Endothelial cell of umbilical vein (primary cell): ENCODE measurements around the gene ZFP1.

Experiments used
- EZH2 ChIP-seq: IDR thresholded peaks from 2 replicates; pipeline ENCODE4 v1.6.1; 2012; ENCODE audit warnings: borderline replicate concordance, low read depth, mild to moderate bottlenecking, moderate library complexity, low read length, inconsistent platforms; ENCODE audit not compliant: severe bottlenecking
- MYC ChIP-seq: IDR thresholded peaks from one replicate; pipeline ENCODE4 v1.6.1; 2011; ENCODE audit warnings: mild to moderate bottlenecking, low read depth, low read length
- POLR2A ChIP-seq: IDR thresholded peaks from 2 replicates; pipeline ENCODE4 v1.6.1; 2012; ENCODE audit warnings: low read depth, mild to moderate bottlenecking, control low read depth, low read length
- POLR2AphosphoS5 ChIP-seq: IDR thresholded peaks from 2 replicates; pipeline ENCODE4 v1.6.1; 2012; ENCODE audit warnings: low read depth, mild to moderate bottlenecking, control low read depth, low read length, moderate library complexity; ENCODE audit not compliant: insufficient read depth
- TF ChIP-seq, protein P1 (sequence below), 2 donors: IDR thresholded peaks; 1 replicate in 1 of 2; 2 replicates in 1 of 2; pipeline ENCODE4 v1.5.1; 2011; ENCODE audit warnings: low read length in 2 of 2, mild to moderate bottlenecking in 2 of 2, moderate library complexity in 2 of 2, control low read depth in 1 of 2, inconsistent platforms in 1 of 2, low read depth in 1 of 2; ENCODE audit not compliant: insufficient read depth in 1 of 2; ENCODE audit errors: extremely low read depth in 1 of 2
- TF ChIP-seq, protein P2 (sequence below): IDR thresholded peaks from 2 replicates; pipeline ENCODE4 v1.6.1; 2011; ENCODE audit not compliant: insufficient read depth, insufficient read length

DNA sequence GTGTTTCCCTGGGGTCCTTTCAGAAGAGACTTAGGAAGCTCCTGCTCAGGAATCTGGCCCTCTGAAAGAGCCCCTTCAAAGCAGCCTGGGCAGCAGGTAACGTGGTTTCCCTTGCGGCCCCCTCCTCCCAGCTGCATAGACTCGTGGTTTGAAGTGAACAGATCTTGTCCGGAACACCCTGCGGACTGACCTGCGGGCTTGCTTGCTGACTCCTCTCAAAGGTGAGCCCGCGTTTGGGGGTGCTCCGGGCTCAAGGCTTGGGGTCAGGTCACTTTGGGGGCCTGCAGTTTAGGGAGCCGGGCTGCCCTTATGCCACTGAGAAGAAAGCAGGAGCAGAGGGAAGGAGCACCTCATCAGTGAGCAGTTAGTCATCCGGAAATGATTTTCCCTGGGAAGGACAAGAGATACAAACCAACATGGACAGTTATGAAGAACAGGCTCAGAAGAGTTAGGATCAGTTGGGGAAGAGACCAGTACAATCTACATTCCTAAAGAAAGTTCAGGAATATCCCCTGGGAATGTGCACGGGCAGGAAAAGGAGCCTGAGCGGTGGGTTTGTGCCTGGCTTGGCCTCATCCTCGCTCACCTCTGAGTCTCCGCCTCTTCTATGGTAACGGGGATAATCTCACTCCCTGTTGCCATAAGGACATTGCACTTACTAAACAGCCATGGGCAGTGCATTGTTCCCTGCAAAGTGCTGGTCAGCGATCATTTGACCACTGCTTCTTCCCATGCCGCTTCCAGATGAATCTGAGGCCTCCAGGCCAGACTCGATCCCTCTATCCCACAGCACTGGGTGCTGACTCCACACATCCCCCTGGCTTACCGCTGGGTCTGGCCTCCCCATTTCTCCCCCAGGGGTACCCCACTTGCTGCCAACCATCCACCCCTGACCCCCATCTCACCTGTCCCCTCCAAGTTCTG is 41.7 kb upstream of the ZFP1 start:
- TF ChIP-seq EZH2 (no peak), POLR2AphosphoS5 (no peak), POLR2A (no peak), MYC (no peak)
- TF ChIP-seq, protein P1, sequence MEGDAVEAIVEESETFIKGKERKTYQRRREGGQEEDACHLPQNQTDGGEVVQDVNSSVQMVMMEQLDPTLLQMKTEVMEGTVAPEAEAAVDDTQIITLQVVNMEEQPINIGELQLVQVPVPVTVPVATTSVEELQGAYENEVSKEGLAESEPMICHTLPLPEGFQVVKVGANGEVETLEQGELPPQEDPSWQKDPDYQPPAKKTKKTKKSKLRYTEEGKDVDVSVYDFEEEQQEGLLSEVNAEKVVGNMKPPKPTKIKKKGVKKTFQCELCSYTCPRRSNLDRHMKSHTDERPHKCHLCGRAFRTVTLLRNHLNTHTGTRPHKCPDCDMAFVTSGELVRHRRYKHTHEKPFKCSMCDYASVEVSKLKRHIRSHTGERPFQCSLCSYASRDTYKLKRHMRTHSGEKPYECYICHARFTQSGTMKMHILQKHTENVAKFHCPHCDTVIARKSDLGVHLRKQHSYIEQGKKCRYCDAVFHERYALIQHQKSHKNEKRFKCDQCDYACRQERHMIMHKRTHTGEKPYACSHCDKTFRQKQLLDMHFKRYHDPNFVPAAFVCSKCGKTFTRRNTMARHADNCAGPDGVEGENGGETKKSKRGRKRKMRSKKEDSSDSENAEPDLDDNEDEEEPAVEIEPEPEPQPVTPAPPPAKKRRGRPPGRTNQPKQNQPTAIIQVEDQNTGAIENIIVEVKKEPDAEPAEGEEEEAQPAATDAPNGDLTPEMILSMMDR (IDR thresholded peaks at IDR 0.05; ENCODE audit: extremely low read depth in 1 of 2, insufficient read depth in 1 of 2, low read depth in 1 of 2, low read length in 2 of 2) = no peak
- TF ChIP-seq, protein P2, sequence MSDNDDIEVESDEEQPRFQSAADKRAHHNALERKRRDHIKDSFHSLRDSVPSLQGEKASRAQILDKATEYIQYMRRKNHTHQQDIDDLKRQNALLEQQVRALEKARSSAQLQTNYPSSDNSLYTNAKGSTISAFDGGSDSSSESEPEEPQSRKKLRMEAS = no peak
